HFF-Myc (cell line): ENCODE data around the gene PMM2.

Experiments
- DNase-seq: peaks from one replicate; pipeline ENCODE4 v3.0.0-alpha.2; 2011; ENCODE audit warnings: low read depth; ENCODE audit errors: extremely low read depth
- H3K4me3 ChIP-seq: replicated peaks from 2 replicates; pipeline ENCODE4 v1.5.1; 2011; ENCODE audit warnings: low read depth, mild to moderate bottlenecking, control low read depth, low read length
- CTCF ChIP-seq: IDR thresholded peaks from 2 replicates; pipeline ENCODE4 v1.5.1; 2012; ENCODE audit warnings: mild to moderate bottlenecking, low read depth, low read length, control low read depth; ENCODE audit errors: missing control alignments

PMM2 gene

GRCh38 chr16:8847145-8847544 lies 49.5 kb downstream of the PMM2 start:
- H3K4me3 ChIP-seq = no peak overlapping the region
- TF ChIP-seq CTCF = no peak
- no peak for DNase-seq

- TF ChIP-seq CTCF = no peak
Observed at GRCh38 chr16:8847623-8848022, 50.0 kb downstream of the PMM2 start.

GRCh38 chr16:8848231-8848938 lies 50.7 kb downstream of the PMM2 start:
- H3K4me3 ChIP-seq = no peak overlapping the region
- DNase-seq = no peak
- TF ChIP-seq CTCF = no peak

More at GRCh38 chr16:8847623-8848022, 50.0 kb downstream of the PMM2 start:
- no peak for DNase-seq
- no peak overlapping the region for H3K4me3 ChIP-seq

- TF ChIP-seq CTCF = no peak
- H3K4me3 ChIP-seq = no peak overlapping the region
- no peak for DNase-seq
Observed at GRCh38 chr16:8848939-8849391, 51.3 kb downstream of the PMM2 start.

GRCh38 chr16:8849411-8850011 lies 51.9 kb downstream of the PMM2 start:
- H3K4me3 ChIP-seq = no peak overlapping the region
- DNase-seq = no peak
- TF ChIP-seq CTCF = no peak

- TF ChIP-seq CTCF = no peak
- DNase-seq = peak; percentile 63
- no peak overlapping the region for H3K4me3 ChIP-seq
Observed at GRCh38 chr16:8850279-8850885, 52.7 kb downstream of the PMM2 start.
